DOHH2 (cell line): ENCODE measurements around the gene SSUH2.
"Not testable (repeated sequence)": the region's sequence is repeated elsewhere in the genome, so short reads cannot be mapped to it uniquely, and the experiment has no call there.

Source experiments
- H3F3A ChIP-seq: fragments of 200-600 bp; sonication (generic), shearing (Covaris generic); 2 replicates; pipeline ENCODE4 v1.6.0; 2016; ENCODE audit warnings: antibody characterized with exemption, mild to moderate bottlenecking; ENCODE audit not compliant: control insufficient read depth, insufficient read depth
- H3K27ac ChIP-seq: fragments of 200-600 bp; sonication (generic); 2 replicates; pipeline ENCODE4 v1.5.1; 2014; ENCODE audit warnings: low read depth, mild to moderate bottlenecking, low read length, moderate library complexity
- H3K27me3 ChIP-seq: fragments of 200-600 bp; sonication (generic); 2 replicates; pipeline ENCODE4 v1.6.1; 2014; ENCODE audit warnings: mild to moderate bottlenecking, low read length, mixed read lengths; ENCODE audit not compliant: control insufficient read depth
- H3K36me3 ChIP-seq: fragments of 200-600 bp; sonication (generic); 2 replicates; pipeline ENCODE4 v1.6.1; 2014; ENCODE audit warnings: mild to moderate bottlenecking, low read length, moderate library complexity, mixed read lengths; ENCODE audit not compliant: control insufficient read depth
- H3K4me1 ChIP-seq: fragments of 200-600 bp; sonication (generic); 2 replicates; pipeline ENCODE4 v1.6.1; 2014; ENCODE audit warnings: mild to moderate bottlenecking, low read length, mixed read lengths; ENCODE audit not compliant: control insufficient read depth
- H3K4me2 ChIP-seq: fragments of 200-600 bp; sonication (generic); 2 replicates; pipeline ENCODE4 v1.6.0; 2014; ENCODE audit warnings: mild to moderate bottlenecking, low read length, moderate library complexity
- H3K4me3 ChIP-seq: fragments of 200-600 bp; sonication (generic); 2 replicates; pipeline ENCODE4 v1.5.1; 2014; ENCODE audit warnings: mild to moderate bottlenecking, low read length, mixed read lengths
- H3K79me2 ChIP-seq: fragments of 200-600 bp; sonication (generic); 2 replicates; pipeline ENCODE4 v1.6.1; 2014; ENCODE audit warnings: mild to moderate bottlenecking, low read length, mixed read lengths; ENCODE audit not compliant: control insufficient read depth
- H3K9me2 ChIP-seq: fragments of 200-600 bp; sonication (generic); replicated peaks from 2 replicates; pipeline ENCODE4 v1.6.1; 2014; ENCODE audit warnings: mild to moderate bottlenecking, low read length, mixed read lengths; ENCODE audit not compliant: control insufficient read depth
- H3K9me3 ChIP-seq: fragments of 200-600 bp; sonication (generic); 2 replicates; pipeline ENCODE4 v1.6.1; 2014; ENCODE audit warnings: antibody characterized with exemption, low read length, mixed read lengths; ENCODE audit not compliant: control insufficient read depth, insufficient read depth
- H4K20me1 ChIP-seq: fragments of 200-600 bp; sonication (generic); 2 replicates; pipeline ENCODE4 v1.6.0; 2014; ENCODE audit warnings: low read depth, mild to moderate bottlenecking, antibody characterized with exemption, low read length, moderate library complexity; ENCODE audit not compliant: control insufficient read depth, insufficient read depth
- EZH2phosphoT487 ChIP-seq: fragments of 200-600 bp; sonication (generic); IDR thresholded peaks from 2 replicates; pipeline ENCODE4 v1.6.1; 2017; ENCODE audit warnings: borderline replicate concordance, mild to moderate bottlenecking, antibody characterized with exemption, low read length, moderate library complexity, mixed read lengths
- TF ChIP-seq, protein P1 (sequence below): fragments of 200-600 bp; sonication (generic); IDR thresholded peaks from one replicate; pipeline ENCODE4 v1.5.1; 2014; ENCODE audit warnings: antibody characterized with exemption, mild to moderate bottlenecking, low read depth, low read length; ENCODE audit not compliant: poor library complexity, severe bottlenecking

The SSUH2 gene

DNA sequence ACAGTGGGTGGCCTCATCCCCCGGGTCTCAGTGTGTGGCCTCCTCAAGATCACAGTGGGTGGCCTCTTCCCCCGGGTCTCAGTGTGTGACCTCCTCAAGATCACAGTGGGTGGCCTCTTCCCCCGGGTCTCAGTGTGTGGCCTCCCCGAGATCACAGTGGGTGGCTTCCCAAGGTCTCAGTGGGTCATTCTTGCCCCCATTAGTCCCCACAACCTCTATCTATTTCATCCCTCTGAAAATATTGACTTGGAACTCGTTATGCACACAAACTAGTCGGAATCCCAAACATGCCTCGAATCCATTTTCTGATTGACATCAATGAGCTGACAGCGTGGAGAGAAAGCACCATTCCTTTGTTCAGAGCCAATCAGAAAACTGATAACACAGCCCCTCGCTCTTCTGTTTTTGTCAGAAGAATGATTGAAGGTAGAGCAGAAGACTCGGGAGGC lies 10.8 kb upstream of the SSUH2 start:
- Histone ChIP-seq H3K4me3 (no peak overlapping the region), H3F3A (no peaks in the 10 kb centered on the region; the same call in 1 of the 2 replicates), H3K79me2 (no peaks in the 10 kb centered on the region), H3K27ac (no peak overlapping the region), H3K4me1 (peaks cover 43% of the 10 kb centered on the region), H3K4me2 (no peak overlapping the region), H3K9me3 (no peaks in the 10 kb centered on the region), H3K36me3 (no peaks in the 10 kb centered on the region), H3K27me3 (no peaks in the 10 kb centered on the region), H3K9me2 (no peaks in the 10 kb centered on the region), H4K20me1 (no peaks in the 10 kb centered on the region)
- TF ChIP-seq EZH2phosphoT487, result no peak
- TF ChIP-seq, protein P1, sequence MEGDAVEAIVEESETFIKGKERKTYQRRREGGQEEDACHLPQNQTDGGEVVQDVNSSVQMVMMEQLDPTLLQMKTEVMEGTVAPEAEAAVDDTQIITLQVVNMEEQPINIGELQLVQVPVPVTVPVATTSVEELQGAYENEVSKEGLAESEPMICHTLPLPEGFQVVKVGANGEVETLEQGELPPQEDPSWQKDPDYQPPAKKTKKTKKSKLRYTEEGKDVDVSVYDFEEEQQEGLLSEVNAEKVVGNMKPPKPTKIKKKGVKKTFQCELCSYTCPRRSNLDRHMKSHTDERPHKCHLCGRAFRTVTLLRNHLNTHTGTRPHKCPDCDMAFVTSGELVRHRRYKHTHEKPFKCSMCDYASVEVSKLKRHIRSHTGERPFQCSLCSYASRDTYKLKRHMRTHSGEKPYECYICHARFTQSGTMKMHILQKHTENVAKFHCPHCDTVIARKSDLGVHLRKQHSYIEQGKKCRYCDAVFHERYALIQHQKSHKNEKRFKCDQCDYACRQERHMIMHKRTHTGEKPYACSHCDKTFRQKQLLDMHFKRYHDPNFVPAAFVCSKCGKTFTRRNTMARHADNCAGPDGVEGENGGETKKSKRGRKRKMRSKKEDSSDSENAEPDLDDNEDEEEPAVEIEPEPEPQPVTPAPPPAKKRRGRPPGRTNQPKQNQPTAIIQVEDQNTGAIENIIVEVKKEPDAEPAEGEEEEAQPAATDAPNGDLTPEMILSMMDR, result no peak

DNA sequence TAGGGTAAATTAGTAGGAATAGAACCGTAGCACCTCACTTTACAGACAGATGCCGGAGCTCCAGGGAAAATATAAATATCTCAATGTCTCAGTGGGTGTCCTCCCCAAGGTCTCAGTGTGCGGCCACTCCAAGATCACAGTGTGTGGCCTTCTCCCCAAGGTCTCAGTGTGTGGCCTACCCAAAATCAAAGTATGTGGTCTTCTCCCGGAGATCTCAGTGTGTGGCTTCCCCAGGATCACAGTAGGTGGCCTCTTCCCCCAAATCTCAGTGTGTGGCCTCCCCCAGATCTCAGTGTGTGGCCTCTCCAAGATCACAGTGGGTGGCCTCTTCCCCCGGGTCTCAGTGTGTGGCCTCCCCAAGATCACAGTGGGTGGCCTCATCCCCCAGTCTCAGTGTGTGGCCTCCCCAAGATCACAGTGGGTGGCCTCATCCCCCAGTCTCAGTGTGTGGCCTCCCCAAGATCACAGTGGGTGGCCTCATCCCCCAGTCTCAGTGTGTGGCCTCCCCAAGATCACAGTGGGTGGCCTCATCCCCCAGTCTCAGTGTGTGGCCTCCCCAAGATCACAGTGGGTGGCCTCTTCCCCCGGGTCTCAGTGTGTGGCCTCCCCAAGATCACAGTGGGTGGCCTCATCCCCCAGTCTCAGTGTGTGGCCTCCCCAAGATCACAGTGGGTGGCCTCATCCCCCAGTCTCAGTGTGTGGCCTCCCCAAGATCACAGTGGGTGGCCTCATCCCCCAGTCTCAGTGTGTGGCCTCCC lies 10.2 kb upstream of the SSUH2 start:
- not testable (repeated sequence) for H3K4me3 ChIP-seq, H3K9me2 ChIP-seq, H3K36me3 ChIP-seq, H4K20me1 ChIP-seq, H3K27ac ChIP-seq, H3F3A ChIP-seq, H3K79me2 ChIP-seq, H3K9me3 ChIP-seq, H3K4me2 ChIP-seq, H3K27me3 ChIP-seq
- peaks cover 36% of the 10 kb centered on the region for H3K4me1 ChIP-seq

DNA sequence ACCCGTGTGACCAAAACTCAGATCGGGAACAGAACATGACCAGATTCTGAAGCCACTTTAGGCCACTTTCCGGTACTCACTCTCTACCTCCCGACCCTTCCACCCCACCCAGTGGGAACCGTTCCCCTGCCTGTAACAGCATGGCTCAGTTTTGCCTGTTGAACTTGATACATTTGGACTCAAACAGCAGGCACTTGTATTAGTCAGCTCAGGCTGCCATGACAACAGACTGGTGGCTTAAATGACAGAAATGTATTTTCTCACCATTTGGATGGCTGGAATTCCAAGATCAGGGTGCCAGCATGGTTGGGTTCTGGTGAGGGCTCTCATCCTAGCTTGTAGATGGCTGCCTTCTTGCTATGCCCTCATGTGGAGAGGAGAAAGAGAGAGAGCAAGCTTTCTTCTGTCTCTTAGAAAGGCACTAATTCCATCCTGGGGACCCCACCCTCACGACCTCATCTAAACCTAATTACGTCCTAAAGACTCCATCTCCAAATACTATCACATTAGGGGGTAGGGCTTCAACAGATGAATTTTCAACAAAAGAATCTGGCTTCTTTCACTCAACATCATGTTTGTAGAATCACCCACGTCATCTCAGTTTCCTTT lies 9.3 kb upstream of the SSUH2 start:
- no peaks in the 10 kb centered on the region for H4K20me1 ChIP-seq
- H3F3A ChIP-seq, result no peaks in the 10 kb centered on the region; the same call in 1 of the 2 replicates
- no peak overlapping the region for H3K4me2 ChIP-seq
- no peaks in the 10 kb centered on the region for H3K36me3 ChIP-seq
- H3K4me1 ChIP-seq, result peaks cover 28% of the 10 kb centered on the region
- TF ChIP-seq, protein P1, result no peak
- TF ChIP-seq EZH2phosphoT487, result no peak
- no peaks in the 10 kb centered on the region for H3K9me3 ChIP-seq
- H3K9me2 ChIP-seq, result no peaks in the 10 kb centered on the region
- no peak overlapping the region for H3K4me3 ChIP-seq
- H3K27me3 ChIP-seq, result no peaks in the 10 kb centered on the region
- H3K27ac ChIP-seq, result no peak overlapping the region
- no peaks in the 10 kb centered on the region for H3K79me2 ChIP-seq

DNA sequence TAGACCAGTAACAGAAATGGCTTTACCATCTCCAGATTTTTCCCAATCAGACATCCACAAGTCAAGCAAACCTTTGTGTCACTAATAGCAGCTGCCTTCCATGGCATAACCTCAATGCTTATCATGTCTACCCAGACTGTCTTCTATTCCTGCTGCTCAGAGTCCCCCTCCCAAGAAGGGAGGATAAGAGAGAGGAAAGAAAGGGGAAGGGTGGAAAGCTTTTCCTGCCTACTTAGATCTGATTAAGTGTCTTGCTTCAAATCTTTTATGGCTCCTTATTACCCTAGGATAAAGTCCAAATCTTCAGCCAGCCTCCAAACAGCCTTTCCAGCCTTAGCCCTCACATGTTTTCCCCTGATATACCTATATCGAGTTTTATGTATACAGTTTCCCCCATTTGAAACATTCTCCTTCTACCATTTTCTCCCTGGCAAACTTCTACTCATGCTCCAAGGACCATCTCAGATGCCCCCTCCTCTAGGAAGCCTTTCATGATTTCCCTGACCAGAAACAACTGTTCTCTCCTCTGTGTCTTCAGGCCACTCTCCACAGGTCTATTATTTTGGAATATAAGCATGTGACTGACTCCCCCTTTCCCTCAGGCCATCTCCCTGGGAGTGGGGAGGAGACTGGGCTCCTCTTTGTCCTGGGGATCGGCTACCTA lies 7.9 kb upstream of the SSUH2 start:
- no peak overlapping the region for H3K4me3 ChIP-seq
- no peaks in the 10 kb centered on the region for H3K79me2 ChIP-seq
- no peaks in the 10 kb centered on the region for H4K20me1 ChIP-seq
- H3K4me1 ChIP-seq, result peaks cover 13% of the 10 kb centered on the region
- H3K36me3 ChIP-seq, result no peaks in the 10 kb centered on the region
- H3K9me3 ChIP-seq, result no peaks in the 10 kb centered on the region
- no peak for TF ChIP-seq EZH2phosphoT487
- TF ChIP-seq, protein P1, result no peak
- H3K27ac ChIP-seq, result no peak overlapping the region
- H3K9me2 ChIP-seq, result no peaks in the 10 kb centered on the region
- H3F3A ChIP-seq, result no peaks in the 10 kb centered on the region
- no peak overlapping the region for H3K4me2 ChIP-seq
- no peaks in the 10 kb centered on the region for H3K27me3 ChIP-seq
